ENCODE measurements around the gene C3orf85.

C3orf85 gene

DNA sequence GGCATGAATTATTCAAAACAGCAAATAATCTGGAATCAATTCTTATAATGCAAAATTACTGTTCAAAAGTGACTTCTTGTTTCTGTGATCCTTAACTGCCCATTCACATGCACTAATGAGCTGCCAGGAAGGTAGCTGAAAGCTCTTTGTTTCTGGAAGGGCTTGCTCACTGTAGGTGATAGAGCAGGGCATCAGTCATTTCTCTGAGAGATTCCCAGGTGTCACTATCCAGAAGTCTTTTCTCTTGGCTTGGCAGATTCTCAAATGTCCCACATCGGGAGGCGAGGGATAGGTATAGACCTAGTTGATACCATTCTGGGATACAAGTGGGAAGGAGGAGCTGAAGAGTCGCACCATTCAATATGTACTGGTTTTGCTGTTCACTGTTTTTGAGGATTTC lies 35.0 kb downstream of the C3orf85 start:
- CTCF ChIA-PET: no interaction called here
- no CpG with 5 or more reads among the region's 3 CpGs for WGBS (ENCODE audit: insufficient coverage)
- H3K36me3 ChIP-seq (ENCODE audit: control insufficient read depth in 4 of 4, insufficient read depth in 4 of 4, low read length in 3 of 4): no peaks in the 10 kb centered on the region

DNA sequence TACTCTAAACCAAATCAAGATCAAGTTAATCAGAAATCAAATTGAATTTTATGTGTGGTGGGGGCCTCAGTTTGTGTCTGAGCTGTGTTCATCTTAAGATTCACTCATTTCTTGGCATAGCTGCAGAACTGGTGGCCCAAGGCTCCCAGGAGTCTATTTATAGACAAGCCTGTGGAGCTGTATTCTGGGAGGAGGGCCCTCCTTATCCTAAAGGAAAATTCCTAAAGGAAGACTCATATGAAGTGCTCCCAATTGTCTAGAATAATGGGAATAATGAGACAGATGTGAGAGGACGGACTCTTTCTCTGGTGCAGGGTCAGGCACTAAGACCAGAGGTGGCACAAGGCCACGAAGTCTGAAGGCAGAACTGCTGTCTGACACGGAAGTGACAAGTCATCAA lies 38.9 kb downstream of the C3orf85 start:
- Histone ChIP-seq H3K4me1 (ENCODE audit: control extremely low read depth in 1 of 4, control insufficient read depth in 4 of 4, insufficient read depth in 4 of 4, low read length in 3 of 4) (peaks cover 0 to 6% (median 0%) of the 10 kb centered on the region in 4 experiments), H3K9me3 (ENCODE audit: control extremely low read depth in 1 of 5, control insufficient read depth in 4 of 5, insufficient read depth in 2 of 5, low read depth in 1 of 5, low read length in 4 of 5) (no peaks in the 10 kb centered on the region), H3K27me3 (replicated peaks in 2 of 5; ENCODE audit: control insufficient read depth in 4 of 5, insufficient read depth in 5 of 5, low read length in 4 of 5) (no peaks in the 10 kb centered on the region), H3K27ac (ENCODE audit: insufficient read depth in 1 of 2, low read depth in 1 of 2, low read length in 2 of 2, poor library complexity in 1 of 2, severe bottlenecking in 2 of 2) (no peak overlapping the region), H3K36me3 (ENCODE audit: control insufficient read depth in 4 of 4, insufficient read depth in 4 of 4, low read length in 3 of 4) (no peaks in the 10 kb centered on the region), H3K4me3 (ENCODE audit: control insufficient read depth in 1 of 7, extremely low read depth in 1 of 7, insufficient read depth in 4 of 7, low read depth in 2 of 7, low read length in 6 of 7) (no peak overlapping the region)
- ChIA-PET CTCF (no interaction called here), POLR2A (no interaction called here)
- 95% methylated on average over 3 of the region's 3 CpGs for WGBS (ENCODE audit: insufficient coverage)
- DNase-seq: no peak

More for the DNA sequence above, 35.0 kb downstream of the C3orf85 start:
- H3K27ac ChIP-seq (ENCODE audit: insufficient read depth in 1 of 2, low read depth in 1 of 2, low read length in 2 of 2, poor library complexity in 1 of 2, severe bottlenecking in 2 of 2): no peak overlapping the region
- no peaks in the 10 kb centered on the region for H3K9me3 ChIP-seq (ENCODE audit: control extremely low read depth in 1 of 5, control insufficient read depth in 4 of 5, insufficient read depth in 2 of 5, low read depth in 1 of 5, low read length in 4 of 5)
- POLR2A ChIA-PET: no interaction called here
- no peak overlapping the region for H3K4me3 ChIP-seq (ENCODE audit: control insufficient read depth in 1 of 7, extremely low read depth in 1 of 7, insufficient read depth in 4 of 7, low read depth in 2 of 7, low read length in 6 of 7)
- H3K27me3 ChIP-seq (replicated peaks in 2 of 5; ENCODE audit: control insufficient read depth in 4 of 5, insufficient read depth in 5 of 5, low read length in 4 of 5): no peaks in the 10 kb centered on the region
- no peaks in the 10 kb centered on the region for H3K4me1 ChIP-seq (ENCODE audit: control extremely low read depth in 1 of 4, control insufficient read depth in 4 of 4, insufficient read depth in 4 of 4, low read length in 3 of 4)
- no peak for DNase-seq

DNA sequence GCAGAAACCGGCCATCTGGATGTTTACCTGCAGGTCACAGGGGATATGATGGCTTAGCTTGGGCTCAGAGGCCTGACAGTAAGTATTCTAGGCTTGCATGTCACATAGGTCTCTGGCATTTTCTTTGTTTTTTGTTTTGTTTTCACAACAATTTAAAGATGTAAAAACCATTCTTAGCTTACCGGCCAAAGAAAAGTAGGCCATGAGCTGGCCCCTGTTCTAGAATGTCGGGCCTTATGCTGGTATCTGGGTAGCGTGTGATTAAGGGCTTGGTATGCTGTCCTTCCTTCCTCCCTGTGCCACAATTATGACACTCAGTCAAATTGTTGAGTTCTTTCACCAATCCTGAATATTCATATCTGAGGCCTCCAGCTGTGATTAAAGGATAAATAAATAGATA lies 40.2 kb downstream of the C3orf85 start:
- no peaks in the 10 kb centered on the region for H3K9me3 ChIP-seq (ENCODE audit: control extremely low read depth in 1 of 5, control insufficient read depth in 4 of 5, insufficient read depth in 2 of 5, low read depth in 1 of 5, low read length in 4 of 5)
- H3K36me3 ChIP-seq (ENCODE audit: control insufficient read depth in 4 of 4, insufficient read depth in 4 of 4, low read length in 3 of 4): no peaks in the 10 kb centered on the region
- no peak overlapping the region for H3K4me3 ChIP-seq (ENCODE audit: control insufficient read depth in 1 of 7, extremely low read depth in 1 of 7, insufficient read depth in 4 of 7, low read depth in 2 of 7, low read length in 6 of 7)
- POLR2A ChIA-PET: no interaction called here
- CTCF ChIA-PET: no interaction called here
- no peaks in the 10 kb centered on the region for H3K27me3 ChIP-seq (replicated peaks in 2 of 5; ENCODE audit: control insufficient read depth in 4 of 5, insufficient read depth in 5 of 5, low read length in 4 of 5)
- no peak for DNase-seq
- WGBS (ENCODE audit: insufficient coverage): 93% methylated on average over 2 of the region's 4 CpGs
- no peak overlapping the region for H3K27ac ChIP-seq (ENCODE audit: insufficient read depth in 1 of 2, low read depth in 1 of 2, low read length in 2 of 2, poor library complexity in 1 of 2, severe bottlenecking in 2 of 2)
- peaks cover 0 to 6% (median 0%) of the 10 kb centered on the region in 4 experiments for H3K4me1 ChIP-seq (ENCODE audit: control extremely low read depth in 1 of 4, control insufficient read depth in 4 of 4, insufficient read depth in 4 of 4, low read length in 3 of 4)

DNA sequence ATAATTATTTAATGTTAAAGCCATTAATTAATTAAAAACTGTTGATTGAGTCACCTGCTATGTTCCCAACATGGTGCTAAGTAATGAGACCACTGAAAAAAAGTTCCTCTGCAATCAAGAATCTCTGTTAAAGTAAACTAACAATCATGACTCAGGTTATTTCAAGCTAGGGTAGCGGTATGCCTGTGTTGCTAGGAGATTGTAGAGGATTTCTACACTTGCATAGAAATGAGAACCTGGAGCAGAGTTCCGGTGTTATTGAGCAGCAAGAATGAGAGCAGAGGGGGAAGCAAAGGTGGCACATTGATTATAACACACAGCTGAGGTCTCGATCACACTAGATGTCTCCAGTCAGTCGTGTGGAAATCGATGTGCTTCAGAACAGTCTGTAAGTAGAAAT lies 41.4 kb downstream of the C3orf85 start:
- no peak overlapping the region for H3K27ac ChIP-seq (ENCODE audit: insufficient read depth in 1 of 2, low read depth in 1 of 2, low read length in 2 of 2, poor library complexity in 1 of 2, severe bottlenecking in 2 of 2)
- H3K4me1 ChIP-seq (ENCODE audit: control extremely low read depth in 1 of 4, control insufficient read depth in 4 of 4, insufficient read depth in 4 of 4, low read length in 3 of 4): peaks cover 0 to 6% (median 0%) of the 10 kb centered on the region in 4 experiments
- CTCF ChIA-PET: no interaction called here
- H3K36me3 ChIP-seq (ENCODE audit: control insufficient read depth in 4 of 4, insufficient read depth in 4 of 4, low read length in 3 of 4): no peaks in the 10 kb centered on the region
- no peak overlapping the region for H3K4me3 ChIP-seq (ENCODE audit: control insufficient read depth in 1 of 7, extremely low read depth in 1 of 7, insufficient read depth in 4 of 7, low read depth in 2 of 7, low read length in 6 of 7)
- H3K9me3 ChIP-seq (ENCODE audit: control extremely low read depth in 1 of 5, control insufficient read depth in 4 of 5, insufficient read depth in 2 of 5, low read depth in 1 of 5, low read length in 4 of 5): no peaks in the 10 kb centered on the region
- DNase-seq: peak in 2 of 3 donors; percentile 17 to 44
- no peaks in the 10 kb centered on the region for H3K27me3 ChIP-seq (replicated peaks in 2 of 5; ENCODE audit: control insufficient read depth in 4 of 5, insufficient read depth in 5 of 5, low read length in 4 of 5)
- WGBS (ENCODE audit: insufficient coverage): 67% methylated on average over 4 of the region's 5 CpGs
- POLR2A ChIA-PET: no interaction called here

DNA sequence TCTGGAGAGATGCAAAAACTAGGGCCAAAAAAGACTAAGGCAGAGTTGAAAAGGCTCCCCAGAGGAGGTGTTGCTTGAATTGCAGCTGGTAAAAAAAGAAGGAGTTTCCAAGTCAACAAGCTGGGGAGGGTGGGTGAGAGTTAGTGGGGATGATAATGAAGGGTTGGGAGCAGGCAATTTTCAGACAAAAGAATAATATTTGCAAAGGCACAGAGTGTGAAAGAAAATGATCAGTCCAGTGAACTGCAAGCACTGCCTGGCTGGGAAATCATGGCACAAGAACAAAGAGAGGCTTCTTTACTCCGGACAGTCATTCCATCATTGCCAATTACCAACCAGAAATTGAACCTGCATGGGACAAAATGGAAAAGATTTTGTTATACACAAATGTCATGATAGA lies 42.2 kb downstream of the C3orf85 start:
- DNase-seq: no peak
- H3K27ac ChIP-seq (ENCODE audit: insufficient read depth in 1 of 2, low read depth in 1 of 2, low read length in 2 of 2, poor library complexity in 1 of 2, severe bottlenecking in 2 of 2): no peak overlapping the region
- ChIA-PET CTCF (no interaction called here), POLR2A (no interaction called here)
- H3K27me3 ChIP-seq (replicated peaks in 2 of 5; ENCODE audit: control insufficient read depth in 4 of 5, insufficient read depth in 5 of 5, low read length in 4 of 5): no peaks in the 10 kb centered on the region
- H3K9me3 ChIP-seq (ENCODE audit: control extremely low read depth in 1 of 5, control insufficient read depth in 4 of 5, insufficient read depth in 2 of 5, low read depth in 1 of 5, low read length in 4 of 5): no peaks in the 10 kb centered on the region
- WGBS (ENCODE audit: insufficient coverage): 100% methylated on average over 1 of the region's 1 CpG
- peaks cover 0 to 6% (median 0%) of the 10 kb centered on the region in 4 experiments for H3K4me1 ChIP-seq (ENCODE audit: control extremely low read depth in 1 of 4, control insufficient read depth in 4 of 4, insufficient read depth in 4 of 4, low read length in 3 of 4)
- H3K36me3 ChIP-seq (ENCODE audit: control insufficient read depth in 4 of 4, insufficient read depth in 4 of 4, low read length in 3 of 4): no peaks in the 10 kb centered on the region
- no peak overlapping the region for H3K4me3 ChIP-seq (ENCODE audit: control insufficient read depth in 1 of 7, extremely low read depth in 1 of 7, insufficient read depth in 4 of 7, low read depth in 2 of 7, low read length in 6 of 7)

DNA sequence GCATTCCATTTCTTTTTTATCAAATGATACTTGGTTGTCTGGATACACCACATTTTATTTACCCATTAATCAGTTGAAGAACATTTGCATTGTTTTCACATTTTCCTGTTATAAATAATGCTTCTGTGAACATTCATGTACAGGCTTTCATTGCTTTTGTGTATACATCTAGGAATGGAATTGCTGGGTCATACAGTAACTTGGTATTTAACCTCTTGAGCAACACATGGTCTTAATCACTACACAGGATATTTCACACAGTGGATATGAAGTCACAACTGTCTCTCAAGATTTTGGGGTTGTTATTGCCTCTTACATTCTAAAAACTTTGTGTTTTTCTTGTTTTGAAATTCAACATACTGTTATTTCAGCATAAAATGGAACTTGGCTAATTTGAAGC lies 48.2 kb downstream of the C3orf85 start:
- ChIA-PET POLR2A (no interaction called here), CTCF (no interaction called here)
- no peak overlapping the region for H3K4me3 ChIP-seq (ENCODE audit: control insufficient read depth in 1 of 7, extremely low read depth in 1 of 7, insufficient read depth in 4 of 7, low read depth in 2 of 7, low read length in 6 of 7)
- H3K36me3 ChIP-seq (ENCODE audit: control insufficient read depth in 4 of 4, insufficient read depth in 4 of 4, low read length in 3 of 4): no peaks in the 10 kb centered on the region
- no peak overlapping the region for H3K27ac ChIP-seq (ENCODE audit: insufficient read depth in 1 of 2, low read depth in 1 of 2, low read length in 2 of 2, poor library complexity in 1 of 2, severe bottlenecking in 2 of 2)
- H3K9me3 ChIP-seq (ENCODE audit: control extremely low read depth in 1 of 5, control insufficient read depth in 4 of 5, insufficient read depth in 2 of 5, low read depth in 1 of 5, low read length in 4 of 5): no peaks in the 10 kb centered on the region
- no peaks in the 10 kb centered on the region for H3K27me3 ChIP-seq (replicated peaks in 2 of 5; ENCODE audit: control insufficient read depth in 4 of 5, insufficient read depth in 5 of 5, low read length in 4 of 5)
- H3K4me1 ChIP-seq (ENCODE audit: control extremely low read depth in 1 of 4, control insufficient read depth in 4 of 4, insufficient read depth in 4 of 4, low read length in 3 of 4): peaks cover 0 to 8% (median 4%) of the 10 kb centered on the region in 4 experiments
- DNase-seq: no peak

DNA sequence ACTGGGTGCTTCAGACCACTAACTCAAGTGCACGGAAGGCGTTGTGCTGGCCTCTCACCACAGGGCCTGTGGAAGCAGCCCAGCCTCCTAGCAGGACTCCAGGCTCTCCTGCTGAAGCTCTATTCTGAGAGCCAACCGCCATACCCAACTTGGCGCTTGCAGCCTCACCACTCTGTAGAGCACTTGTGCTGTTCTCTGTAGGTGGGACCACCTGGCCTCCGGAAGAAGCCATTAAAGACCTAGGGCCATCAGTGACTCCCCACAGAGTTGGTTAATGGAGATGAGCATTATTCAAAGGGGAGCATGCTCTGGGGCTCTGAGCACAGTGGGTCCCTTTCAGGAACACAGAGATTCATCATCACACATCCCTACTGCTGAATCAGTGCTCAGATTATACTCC lies 50.9 kb downstream of the C3orf85 start:
- Histone ChIP-seq H3K4me1 (ENCODE audit: control extremely low read depth in 1 of 4, control insufficient read depth in 4 of 4, insufficient read depth in 4 of 4, low read length in 3 of 4) (peaks cover 0 to 8% (median 4%) of the 10 kb centered on the region in 4 experiments), H3K27me3 (replicated peaks in 2 of 5; ENCODE audit: control insufficient read depth in 4 of 5, insufficient read depth in 5 of 5, low read length in 4 of 5) (no peaks in the 10 kb centered on the region), H3K27ac (ENCODE audit: insufficient read depth in 1 of 2, low read depth in 1 of 2, low read length in 2 of 2, poor library complexity in 1 of 2, severe bottlenecking in 2 of 2) (no peak overlapping the region), H3K36me3 (ENCODE audit: control insufficient read depth in 4 of 4, insufficient read depth in 4 of 4, low read length in 3 of 4) (no peaks in the 10 kb centered on the region), H3K4me3 (ENCODE audit: control insufficient read depth in 1 of 7, extremely low read depth in 1 of 7, insufficient read depth in 4 of 7, low read depth in 2 of 7, low read length in 6 of 7) (no peak overlapping the region), H3K9me3 (ENCODE audit: control extremely low read depth in 1 of 5, control insufficient read depth in 4 of 5, insufficient read depth in 2 of 5, low read depth in 1 of 5, low read length in 4 of 5) (no peaks in the 10 kb centered on the region)
- POLR2A ChIA-PET: no interaction called here
- DNase-seq: no peak
- WGBS (ENCODE audit: insufficient coverage): 96% methylated on average over 5 of the region's 5 CpGs
- CTCF ChIA-PET: no interaction called here
